Esophagus squamous epithelium (tissue), 4 donors: ENCODE measurements around the gene MINDY4.

Source experiments
- POLR2A ChIP-seq, 4 donors: fragments of 450-650 bp; IDR thresholded peaks; one replicate each; pipeline ENCODE4 v1.6.1; 2017; ENCODE audit warnings: antibody characterized with exemption in 4 of 4, mild to moderate bottlenecking in 4 of 4, moderate library complexity in 3 of 4
- TF ChIP-seq, protein P1 (sequence below), 6 experiments: fragments of 450-650 bp in 4 of 6; fragments of 200-600 bp in 2 of 6; sonication (generic) in 2 of 6; IDR thresholded peaks; one replicate each; pipeline ENCODE4 v1.5.1; 2016 to 2019; ENCODE audit warnings: antibody characterized with exemption in 6 of 6, mild to moderate bottlenecking in 4 of 6, moderate library complexity in 4 of 6

DNA sequence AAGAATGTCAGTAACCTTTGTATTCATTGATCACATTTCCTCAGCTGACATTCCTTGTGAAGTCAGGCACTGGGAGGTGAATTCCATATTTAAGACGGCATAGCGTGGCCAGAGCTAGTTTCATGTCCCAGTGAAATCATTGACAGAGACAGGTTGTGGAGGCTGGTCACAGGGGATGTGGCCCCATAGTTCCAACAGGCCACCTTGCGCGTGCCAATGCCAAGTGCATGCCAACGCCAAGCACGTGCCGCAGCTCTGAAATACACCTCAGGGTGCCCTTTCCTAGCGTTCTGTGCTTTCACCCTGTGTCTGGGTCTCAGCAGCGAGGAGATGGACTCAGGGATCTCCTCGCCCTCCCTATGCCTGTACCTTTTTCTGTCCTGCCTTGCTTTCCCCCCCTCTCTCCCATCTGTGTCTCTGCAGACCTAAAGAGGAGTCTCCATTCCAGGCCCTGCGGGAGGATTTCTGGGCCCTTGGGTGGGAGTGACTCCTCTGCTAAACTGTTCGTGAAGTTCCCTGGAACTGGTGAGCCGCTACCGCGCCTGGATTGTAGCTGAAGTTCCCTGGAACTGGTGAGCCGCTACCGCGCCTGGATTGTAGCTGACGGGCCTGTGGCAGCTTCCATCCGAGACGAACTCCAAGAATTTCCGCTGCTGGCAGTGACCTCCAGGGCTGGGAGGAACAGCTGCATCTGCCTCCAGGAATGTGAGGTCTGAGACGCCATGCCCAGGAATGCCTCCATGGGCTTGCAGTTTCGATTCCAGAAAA is 160.1 kb downstream of the MINDY4 start:
- TF ChIP-seq, protein P1, sequence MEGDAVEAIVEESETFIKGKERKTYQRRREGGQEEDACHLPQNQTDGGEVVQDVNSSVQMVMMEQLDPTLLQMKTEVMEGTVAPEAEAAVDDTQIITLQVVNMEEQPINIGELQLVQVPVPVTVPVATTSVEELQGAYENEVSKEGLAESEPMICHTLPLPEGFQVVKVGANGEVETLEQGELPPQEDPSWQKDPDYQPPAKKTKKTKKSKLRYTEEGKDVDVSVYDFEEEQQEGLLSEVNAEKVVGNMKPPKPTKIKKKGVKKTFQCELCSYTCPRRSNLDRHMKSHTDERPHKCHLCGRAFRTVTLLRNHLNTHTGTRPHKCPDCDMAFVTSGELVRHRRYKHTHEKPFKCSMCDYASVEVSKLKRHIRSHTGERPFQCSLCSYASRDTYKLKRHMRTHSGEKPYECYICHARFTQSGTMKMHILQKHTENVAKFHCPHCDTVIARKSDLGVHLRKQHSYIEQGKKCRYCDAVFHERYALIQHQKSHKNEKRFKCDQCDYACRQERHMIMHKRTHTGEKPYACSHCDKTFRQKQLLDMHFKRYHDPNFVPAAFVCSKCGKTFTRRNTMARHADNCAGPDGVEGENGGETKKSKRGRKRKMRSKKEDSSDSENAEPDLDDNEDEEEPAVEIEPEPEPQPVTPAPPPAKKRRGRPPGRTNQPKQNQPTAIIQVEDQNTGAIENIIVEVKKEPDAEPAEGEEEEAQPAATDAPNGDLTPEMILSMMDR (IDR thresholded peaks at IDR 0.05), result no peak
- TF ChIP-seq POLR2A (IDR thresholded peaks at IDR 0.05), result no peak
